LHCN-M2 (cell line): ENCODE results near the gene HCFC2. TPM values are rescaled to one million over a fixed set of nuclear protein-coding genes. Genes with fewer than 3 reads are reported as not detected.
"Not testable (repeated sequence)": the region's sequence is repeated elsewhere in the genome, so short reads cannot be mapped to it uniquely, and the experiment has no call there.

Source experiments
- DNase-seq: peaks from one replicate; pipeline ENCODE4 v3.0.0-alpha.2; 2012; ENCODE audit warnings: low read depth
- polyA plus RNA-seq: library from polyadenylated mRNA; unstranded; fragments of >200 nt; gene quantifications from one replicate; pipeline ENCODE4 v1.2.1, GENCODE V29; 2012; ENCODE audit warnings: missing spikeins
- total RNA-seq: library from RNA; depleted of rRNA; stranded (reverse); fragments of >200 nt; gene quantifications from 2 replicates; pipeline ENCODE4 v1.2.3, GENCODE V29; 2014; rRNA removed

Gene HCFC2
- 23.1 and 23.7 TPM in 2 replicates for total RNA-seq
- polyA plus RNA-seq = 7.1 TPM

DNA sequence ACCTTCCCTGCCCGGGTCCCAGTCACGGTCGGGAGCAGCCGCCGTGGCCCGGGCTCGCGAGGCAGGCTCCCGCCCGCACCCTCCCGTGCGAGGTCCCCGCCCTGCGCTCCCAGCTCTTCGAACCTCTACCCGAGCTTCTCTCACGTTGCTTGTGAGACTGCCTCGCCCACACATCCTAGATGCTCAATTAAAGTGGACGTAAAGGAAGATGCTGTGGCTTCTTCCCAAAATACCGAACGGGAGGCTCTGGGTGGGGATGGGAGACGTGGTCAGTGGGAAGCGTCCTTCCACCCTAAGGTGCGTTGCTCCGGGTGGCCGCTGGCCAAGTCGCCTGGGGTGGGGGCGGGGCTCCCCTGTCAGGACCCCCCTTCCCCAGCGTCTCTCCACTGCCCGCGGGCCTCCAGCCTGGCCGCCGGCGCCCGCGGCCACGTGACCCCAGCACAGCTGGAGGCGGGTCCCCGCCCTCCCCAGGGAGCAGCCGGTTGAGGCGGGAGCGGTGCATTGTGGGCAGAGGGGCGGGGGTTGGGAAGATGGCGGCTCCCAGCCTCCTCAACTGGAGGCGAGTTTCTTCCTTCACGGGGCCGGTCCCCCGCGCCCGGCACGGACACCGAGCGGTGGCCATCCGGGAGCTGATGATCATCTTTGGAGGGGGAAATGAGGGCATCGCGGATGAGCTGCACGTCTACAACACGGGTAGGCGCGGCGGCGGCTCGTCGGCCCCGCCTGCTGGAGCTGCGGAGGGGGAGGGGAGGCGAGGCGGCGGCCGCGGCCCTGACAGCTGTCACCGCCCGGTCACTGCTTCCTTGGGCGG, at the start of gene HCFC2:
Gene HCFC2 (plus strand): TSS at position 501 of the 811 bp plus-strand sequence. CDS start 30 bp downstream, at position 531.
- peak; percentile 88 for DNase-seq

GRCh38 chr12:104021862-104022261, 42.5 kb upstream of the HCFC2 start:
- DNase-seq = not testable (repeated sequence)

GRCh38 chr12:104022786-104023185, 41.5 kb upstream of the HCFC2 start:
- no peak for DNase-seq

- DNase-seq = no peak
Observed at GRCh38 chr12:104023710-104024109, 40.6 kb upstream of the HCFC2 start.

- DNase-seq = no peak
Observed at GRCh38 chr12:104024348-104024747, 40.0 kb upstream of the HCFC2 start.

DNA sequence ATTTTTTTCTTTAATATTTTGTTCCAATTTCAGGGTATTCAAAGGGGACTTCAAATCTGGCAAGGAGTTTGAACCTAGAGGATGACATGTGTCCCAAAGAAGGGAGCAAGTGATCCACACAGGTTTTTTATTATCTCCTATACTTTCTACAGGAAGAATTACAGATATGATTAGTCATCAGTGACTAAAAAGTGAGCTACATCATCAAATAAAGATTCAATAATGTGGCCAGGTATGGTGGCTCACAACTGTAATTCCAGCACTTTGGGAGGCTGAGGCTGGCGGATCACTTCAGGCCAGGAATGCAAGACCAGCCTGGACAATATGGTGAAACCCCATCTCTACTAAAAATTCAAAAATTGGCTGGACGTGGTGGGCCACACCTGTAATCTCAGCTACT, 38.6 kb upstream of the HCFC2 start:
- no peak for DNase-seq

DNA sequence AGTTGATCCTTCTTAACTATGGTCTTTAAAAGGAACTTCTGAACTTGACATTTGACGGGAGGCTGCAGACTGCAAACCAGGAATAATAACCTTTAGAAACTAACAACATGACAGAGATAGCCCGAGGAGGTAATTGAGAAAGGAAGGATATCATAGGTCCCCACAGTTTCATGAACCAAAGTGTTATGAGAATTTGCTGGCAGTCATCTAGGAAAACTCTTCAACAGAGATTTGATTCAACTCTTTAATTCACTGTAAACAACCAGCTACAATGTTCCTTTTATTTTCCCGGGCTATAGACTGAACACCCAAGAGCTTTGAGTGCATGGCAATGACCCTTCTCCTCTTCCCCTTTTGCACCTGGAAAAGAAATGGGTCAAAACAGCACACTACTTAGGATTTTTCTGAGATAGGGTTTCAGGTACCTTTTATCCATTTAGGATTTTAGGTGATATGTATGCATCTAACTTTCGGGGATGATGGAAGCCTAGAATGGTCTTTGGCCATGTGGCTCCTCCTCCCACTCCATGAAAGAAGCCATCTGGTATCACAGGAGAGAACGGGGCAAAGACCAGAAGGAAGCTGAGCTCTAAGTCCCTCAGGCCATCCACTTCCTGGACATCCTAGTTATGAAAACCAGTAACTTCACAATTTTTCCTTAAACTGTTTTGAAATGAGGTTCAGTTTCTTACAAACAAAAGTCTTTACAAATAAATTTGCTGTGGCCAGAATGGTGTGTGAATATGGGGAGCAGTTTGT, 37.3 kb upstream of the HCFC2 start:
- DNase-seq = no peak

GRCh38 chr12:104030596-104030995, 33.7 kb upstream of the HCFC2 start:
- DNase-seq = not testable (repeated sequence)

DNA sequence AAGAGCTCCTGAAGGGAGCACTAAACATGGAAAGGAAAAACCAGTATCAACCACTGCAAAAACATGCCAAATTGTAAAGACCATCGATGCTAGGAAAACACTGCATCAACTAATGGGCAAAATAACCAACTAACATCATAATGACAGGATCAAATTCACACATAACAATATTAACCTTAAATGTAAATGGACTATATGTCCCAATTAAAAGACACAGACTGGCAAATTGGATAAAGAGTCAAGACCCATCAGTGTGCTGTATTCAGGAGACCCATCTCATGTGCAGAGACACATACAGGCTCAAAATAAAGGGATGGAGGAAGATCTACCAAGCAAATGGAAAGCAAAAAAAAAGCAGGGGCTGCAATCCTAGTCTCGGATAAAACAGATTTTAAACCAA, 28.2 kb upstream of the HCFC2 start:
- not testable (repeated sequence) for DNase-seq

GRCh38 chr12:104039769-104040168, 24.6 kb upstream of the HCFC2 start:
- DNase-seq = not testable (repeated sequence)

DNA sequence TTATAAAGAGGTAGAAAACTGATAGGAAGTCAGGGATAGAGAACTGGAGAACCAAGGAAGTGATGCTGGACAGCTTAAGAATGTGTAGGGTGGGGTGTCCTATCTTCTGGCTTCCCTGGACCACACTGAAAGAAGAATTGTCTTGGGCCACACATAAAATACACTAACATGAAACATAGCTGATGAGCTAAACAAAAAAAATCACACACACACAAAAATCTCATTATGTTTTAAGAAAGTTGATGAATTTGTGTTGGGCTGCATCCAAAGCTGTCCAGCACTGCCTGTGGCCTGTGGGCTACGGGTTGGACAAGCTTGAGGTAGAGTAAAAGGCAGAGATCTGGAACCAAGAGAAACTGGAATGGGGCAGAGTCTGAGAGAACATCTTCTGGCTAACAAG, 21.8 kb upstream of the HCFC2 start:
- DNase-seq = no peak

- no peak for DNase-seq
Observed at GRCh38 chr12:104044158-104044557, 20.2 kb upstream of the HCFC2 start.

DNA sequence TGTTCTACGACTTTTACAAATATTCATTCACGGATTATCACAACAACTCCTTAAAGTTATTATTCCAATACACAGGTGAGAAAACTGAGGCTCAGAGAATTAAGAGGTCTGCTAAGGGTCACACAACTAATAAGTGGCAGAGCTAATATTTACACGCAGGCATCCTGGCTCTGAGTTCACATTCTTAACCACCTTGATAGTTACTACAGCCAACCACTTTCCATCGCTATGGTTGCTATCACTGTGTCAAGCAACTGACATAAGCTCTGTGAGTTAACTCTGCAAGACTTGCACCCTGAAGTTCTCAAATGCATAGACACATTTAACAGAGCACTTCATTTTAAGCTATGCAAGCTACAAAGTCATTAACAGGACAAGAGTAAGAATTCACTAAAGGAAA, 18.0 kb upstream of the HCFC2 start:
- no peak for DNase-seq

DNA sequence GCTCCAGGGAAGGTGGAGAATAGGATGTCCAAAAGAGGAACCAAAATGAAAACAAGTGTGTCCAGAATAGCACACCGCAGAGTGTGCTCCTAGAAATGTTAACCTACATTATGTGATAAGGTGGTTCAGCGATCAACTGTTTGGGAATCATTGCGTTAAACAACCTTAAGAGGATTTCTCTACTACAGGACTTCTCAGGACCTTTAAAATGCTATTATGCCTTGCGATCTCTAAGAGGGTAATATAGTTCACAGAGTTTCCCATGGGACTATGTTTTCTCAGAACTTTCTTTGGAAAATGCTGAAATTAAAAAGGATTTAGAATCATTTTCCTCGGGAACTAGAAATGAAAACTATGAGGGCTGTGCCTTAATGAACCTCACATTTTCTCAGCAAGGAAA, 16.2 kb upstream of the HCFC2 start:
- no peak for DNase-seq

- no peak for DNase-seq
Observed at GRCh38 chr12:104048811-104049210, 15.5 kb upstream of the HCFC2 start.

DNA sequence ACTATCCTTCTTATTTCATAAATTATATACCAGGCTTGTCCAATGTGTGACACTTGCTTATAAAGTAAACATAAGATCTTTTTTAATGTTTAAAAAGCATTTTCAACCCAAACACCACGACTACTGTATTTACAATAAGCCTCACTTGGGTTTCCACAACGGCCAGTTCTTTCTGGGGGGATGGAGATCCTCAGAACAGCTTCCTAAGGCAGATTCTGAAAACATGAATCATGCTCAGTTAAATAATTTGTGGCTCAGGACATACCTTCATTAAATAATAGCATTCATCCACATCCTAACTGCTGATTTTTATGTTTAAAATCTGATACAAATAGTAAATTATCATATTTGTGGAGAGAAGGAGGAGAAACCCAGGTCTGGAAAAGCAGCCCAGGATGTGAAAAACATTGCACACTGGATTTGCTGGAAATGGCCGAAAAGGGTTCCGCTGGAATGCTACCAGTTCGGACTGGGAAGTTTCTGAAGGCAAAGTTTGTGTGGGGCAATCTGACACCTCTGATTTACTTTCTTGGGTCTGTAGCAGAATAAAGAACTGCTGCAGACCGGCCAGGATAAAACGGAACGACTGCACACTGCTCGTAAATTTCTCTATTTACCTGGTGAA, 14.9 kb upstream of the HCFC2 start:
- peak; percentile 54 for DNase-seq

- DNase-seq = peak; percentile 61
Observed at GRCh38 chr12:104049903-104050356, 14.4 kb upstream of the HCFC2 start, which contains the start of gene GLT8D2. Gene GLT8D2, minus strand, starts transcription at chr12:104050187. Its CDS starts 30,539 bp downstream, at chr12:104019648.

GRCh38 chr12:104050436-104050835, 13.9 kb upstream of the HCFC2 start:
- no peak for DNase-seq

- no peak for DNase-seq
Observed at GRCh38 chr12:104054681-104055346, 9.5 kb upstream of the HCFC2 start.

DNA sequence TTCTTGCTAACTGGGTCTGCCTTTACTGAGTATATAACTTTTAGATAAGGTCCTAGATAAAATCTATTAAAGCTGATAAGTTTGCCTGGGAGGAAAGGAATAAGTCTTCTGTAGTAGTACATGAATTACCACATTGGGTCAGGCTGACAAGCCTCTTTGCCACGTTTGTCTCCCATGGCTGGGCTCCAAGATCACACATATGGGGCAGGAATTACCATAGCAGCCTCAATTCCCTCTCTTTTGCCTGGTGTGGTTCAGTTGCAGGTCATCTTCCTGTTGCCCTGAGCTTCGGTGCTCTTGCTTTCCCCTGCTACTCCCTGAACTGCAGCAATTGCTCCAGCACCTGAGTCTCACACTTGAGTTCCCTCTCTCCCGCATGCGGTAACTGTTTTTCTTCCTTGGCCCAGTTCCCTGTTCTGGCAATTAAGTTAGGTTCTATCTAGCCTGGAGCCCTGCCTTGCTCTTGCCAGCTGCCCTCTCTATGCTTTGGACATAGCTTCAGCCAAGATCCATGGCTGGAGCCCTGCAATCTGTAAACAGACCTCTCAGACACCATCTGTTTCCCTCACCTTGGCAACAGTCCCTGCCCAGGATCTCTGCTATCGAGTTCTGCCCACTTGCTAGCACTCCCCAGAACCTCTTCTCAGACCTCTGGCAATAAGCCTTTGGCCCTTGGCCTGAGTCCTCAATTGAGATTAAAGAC, 8.5 kb upstream of the HCFC2 start:
- DNase-seq = peak; percentile 72
